ENCODE measurements around the gene ARHGAP6.

- no peak for TF ChIP-seq CTCF (IDR thresholded peaks at IDR 0.05)
- TF ChIP-seq EZH2phosphoT487 (IDR thresholded peaks at IDR 0.05): no peak
- no peak for TF ChIP-seq EZH2 (IDR thresholded peaks at IDR 0.05)
Observed at GRCh38 chrX:11640089-11640488, 25.6 kb downstream of the ARHGAP6 start.

Data from neural progenitor cell (in vitro differentiated cells).